ENCODE results near the gene JAZF1.

DNA sequence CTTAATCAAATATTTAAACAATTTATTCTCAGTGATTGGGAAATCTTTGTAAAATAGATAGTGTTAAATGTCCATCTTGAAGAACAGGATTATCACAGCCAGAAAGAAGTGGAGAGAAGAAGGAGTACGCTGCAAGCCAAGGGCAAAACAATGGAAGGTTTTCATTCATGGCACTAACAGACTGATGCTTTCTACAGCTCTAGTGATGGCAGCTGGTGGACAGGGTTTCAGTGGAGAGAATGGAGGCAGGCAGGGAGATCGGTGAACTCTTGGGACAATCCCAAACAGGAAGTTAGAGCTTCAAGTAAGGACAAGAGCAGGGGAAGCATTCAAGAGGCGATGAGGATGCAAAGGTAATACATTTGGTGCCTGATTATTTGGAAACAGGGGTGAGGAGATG, 207.0 kb downstream of the JAZF1 start:
- no peak for TF ChIP-seq SPI1 (IDR thresholded peaks at IDR 0.05; ENCODE audit: borderline replicate concordance, low read depth)
- TF ChIP-seq, protein P1, sequence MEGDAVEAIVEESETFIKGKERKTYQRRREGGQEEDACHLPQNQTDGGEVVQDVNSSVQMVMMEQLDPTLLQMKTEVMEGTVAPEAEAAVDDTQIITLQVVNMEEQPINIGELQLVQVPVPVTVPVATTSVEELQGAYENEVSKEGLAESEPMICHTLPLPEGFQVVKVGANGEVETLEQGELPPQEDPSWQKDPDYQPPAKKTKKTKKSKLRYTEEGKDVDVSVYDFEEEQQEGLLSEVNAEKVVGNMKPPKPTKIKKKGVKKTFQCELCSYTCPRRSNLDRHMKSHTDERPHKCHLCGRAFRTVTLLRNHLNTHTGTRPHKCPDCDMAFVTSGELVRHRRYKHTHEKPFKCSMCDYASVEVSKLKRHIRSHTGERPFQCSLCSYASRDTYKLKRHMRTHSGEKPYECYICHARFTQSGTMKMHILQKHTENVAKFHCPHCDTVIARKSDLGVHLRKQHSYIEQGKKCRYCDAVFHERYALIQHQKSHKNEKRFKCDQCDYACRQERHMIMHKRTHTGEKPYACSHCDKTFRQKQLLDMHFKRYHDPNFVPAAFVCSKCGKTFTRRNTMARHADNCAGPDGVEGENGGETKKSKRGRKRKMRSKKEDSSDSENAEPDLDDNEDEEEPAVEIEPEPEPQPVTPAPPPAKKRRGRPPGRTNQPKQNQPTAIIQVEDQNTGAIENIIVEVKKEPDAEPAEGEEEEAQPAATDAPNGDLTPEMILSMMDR (IDR thresholded peaks at IDR 0.05; ENCODE audit: insufficient read depth, low read length): no peak
- no peak for TF ChIP-seq POLR2AphosphoS5 (IDR thresholded peaks at IDR 0.05; ENCODE audit: low read depth)
- TF ChIP-seq, protein P2, sequence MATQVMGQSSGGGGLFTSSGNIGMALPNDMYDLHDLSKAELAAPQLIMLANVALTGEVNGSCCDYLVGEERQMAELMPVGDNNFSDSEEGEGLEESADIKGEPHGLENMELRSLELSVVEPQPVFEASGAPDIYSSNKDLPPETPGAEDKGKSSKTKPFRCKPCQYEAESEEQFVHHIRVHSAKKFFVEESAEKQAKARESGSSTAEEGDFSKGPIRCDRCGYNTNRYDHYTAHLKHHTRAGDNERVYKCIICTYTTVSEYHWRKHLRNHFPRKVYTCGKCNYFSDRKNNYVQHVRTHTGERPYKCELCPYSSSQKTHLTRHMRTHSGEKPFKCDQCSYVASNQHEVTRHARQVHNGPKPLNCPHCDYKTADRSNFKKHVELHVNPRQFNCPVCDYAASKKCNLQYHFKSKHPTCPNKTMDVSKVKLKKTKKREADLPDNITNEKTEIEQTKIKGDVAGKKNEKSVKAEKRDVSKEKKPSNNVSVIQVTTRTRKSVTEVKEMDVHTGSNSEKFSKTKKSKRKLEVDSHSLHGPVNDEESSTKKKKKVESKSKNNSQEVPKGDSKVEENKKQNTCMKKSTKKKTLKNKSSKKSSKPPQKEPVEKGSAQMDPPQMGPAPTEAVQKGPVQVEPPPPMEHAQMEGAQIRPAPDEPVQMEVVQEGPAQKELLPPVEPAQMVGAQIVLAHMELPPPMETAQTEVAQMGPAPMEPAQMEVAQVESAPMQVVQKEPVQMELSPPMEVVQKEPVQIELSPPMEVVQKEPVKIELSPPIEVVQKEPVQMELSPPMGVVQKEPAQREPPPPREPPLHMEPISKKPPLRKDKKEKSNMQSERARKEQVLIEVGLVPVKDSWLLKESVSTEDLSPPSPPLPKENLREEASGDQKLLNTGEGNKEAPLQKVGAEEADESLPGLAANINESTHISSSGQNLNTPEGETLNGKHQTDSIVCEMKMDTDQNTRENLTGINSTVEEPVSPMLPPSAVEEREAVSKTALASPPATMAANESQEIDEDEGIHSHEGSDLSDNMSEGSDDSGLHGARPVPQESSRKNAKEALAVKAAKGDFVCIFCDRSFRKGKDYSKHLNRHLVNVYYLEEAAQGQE (IDR thresholded peaks at IDR 0.05; ENCODE audit: insufficient replicate concordance, low read depth): no peak

Measured in HL-60 (cell line).